Measurements from ENCODE around the gene TSPAN18.
"Not testable (repeated sequence)": the region's sequence is repeated elsewhere in the genome, so short reads cannot be mapped to it uniquely, and the experiment has no call there.

The TSPAN18 gene

GRCh38 chr11:44868455-44869421 lies 142.0 kb downstream of the TSPAN18 start:
- no peak for DNase-seq (ENCODE audit: low read depth)

GRCh38 chr11:44870181-44870580 lies 143.4 kb downstream of the TSPAN18 start:
- DNase-seq (ENCODE audit: low read depth) = no peak

DNA sequence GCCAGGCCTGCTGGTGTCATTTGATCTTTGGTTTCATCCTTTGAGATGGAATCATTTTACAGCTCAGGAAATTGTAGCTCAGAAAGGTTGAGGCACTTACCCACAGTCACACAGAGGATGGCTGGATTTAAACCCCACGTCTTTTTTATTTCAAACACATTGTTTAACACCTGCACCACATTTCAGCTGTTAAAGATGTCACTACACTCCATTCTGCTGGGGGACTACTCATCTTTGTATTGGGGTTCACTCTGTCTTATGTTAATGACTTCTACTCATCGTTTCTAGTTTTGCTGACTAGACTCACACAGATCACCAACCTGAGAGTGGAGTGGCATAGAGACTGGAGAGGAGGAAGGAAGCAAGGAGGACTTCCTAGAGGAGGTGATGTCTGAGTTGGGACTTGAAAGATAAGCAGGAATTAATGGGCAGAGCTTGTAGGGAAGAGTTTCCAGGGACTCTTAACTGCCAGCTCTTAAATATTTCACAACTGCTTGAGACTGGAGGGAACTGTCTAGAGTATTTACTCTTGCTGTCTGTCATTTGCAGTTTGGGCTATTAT lies 143.9 kb downstream of the TSPAN18 start:
- DNase-seq (ENCODE audit: low read depth) = no peak

DNA sequence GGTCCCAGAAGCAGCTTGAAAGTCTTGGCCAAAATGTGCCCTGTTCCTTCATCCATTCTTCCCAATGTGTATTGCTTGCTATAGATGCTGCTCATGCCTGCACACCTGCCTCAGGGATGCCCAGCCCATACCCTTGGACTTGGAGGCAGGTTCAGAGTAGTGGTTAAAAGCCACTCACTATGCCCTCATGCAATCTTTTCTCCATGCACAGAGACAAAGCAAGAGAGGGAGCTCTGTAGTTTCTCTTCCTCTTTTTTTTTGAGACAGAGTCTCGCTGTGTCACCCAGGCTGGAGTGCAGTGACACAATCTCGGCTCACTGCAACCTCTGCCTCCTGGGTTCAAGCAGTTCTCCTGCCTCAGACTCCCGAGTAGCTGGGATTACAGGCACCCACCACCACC lies 144.9 kb downstream of the TSPAN18 start:
- not testable (repeated sequence) for DNase-seq (ENCODE audit: low read depth)

GRCh38 chr11:44872556-44872955 lies 145.8 kb downstream of the TSPAN18 start:
- no peak for DNase-seq (ENCODE audit: low read depth)

DNA sequence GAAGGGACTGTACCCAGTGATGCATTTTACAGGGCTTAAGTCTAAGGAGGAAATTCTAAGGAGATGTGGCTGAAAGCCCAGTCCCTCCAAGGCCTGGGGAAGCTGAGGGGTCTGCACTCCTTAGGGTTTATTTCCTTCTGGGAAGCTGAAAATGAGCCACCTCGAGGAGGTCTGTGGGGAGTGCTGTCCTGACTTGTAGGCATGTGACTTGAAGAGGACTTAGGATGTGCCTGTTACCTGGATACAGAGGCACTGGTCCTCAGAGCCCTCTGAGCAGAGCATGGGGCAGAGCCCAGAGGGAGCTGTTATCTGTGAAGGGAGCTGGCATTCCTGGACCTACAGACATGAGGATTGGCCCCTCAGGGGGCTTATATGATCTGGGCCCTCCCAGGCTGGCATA lies 146.8 kb downstream of the TSPAN18 start:
- no peak for DNase-seq (ENCODE audit: low read depth)

- DNase-seq (ENCODE audit: low read depth) = no peak
Observed at GRCh38 chr11:44874284-44874683, 147.5 kb downstream of the TSPAN18 start.

DNA sequence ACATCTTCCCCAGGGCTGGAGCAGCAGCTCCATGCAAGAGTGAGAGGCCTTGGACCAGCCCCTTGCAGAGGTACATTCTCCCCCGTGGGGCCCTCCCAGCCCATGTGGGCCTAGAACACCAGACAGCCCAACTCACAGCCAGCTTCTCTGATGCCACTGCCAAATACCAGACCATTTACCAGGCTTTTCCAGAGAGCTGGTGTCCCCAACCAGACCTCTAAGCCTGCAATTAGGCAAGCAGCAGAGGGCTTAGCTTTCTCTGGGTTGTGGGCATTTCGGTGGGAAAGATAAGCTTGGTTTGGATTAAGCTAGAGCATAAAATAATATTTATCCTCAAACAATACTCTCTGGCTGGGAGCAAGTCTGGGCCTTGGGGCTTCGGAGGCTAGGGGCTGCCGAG lies 148.3 kb downstream of the TSPAN18 start:
- no peak for DNase-seq (ENCODE audit: low read depth)

DNA sequence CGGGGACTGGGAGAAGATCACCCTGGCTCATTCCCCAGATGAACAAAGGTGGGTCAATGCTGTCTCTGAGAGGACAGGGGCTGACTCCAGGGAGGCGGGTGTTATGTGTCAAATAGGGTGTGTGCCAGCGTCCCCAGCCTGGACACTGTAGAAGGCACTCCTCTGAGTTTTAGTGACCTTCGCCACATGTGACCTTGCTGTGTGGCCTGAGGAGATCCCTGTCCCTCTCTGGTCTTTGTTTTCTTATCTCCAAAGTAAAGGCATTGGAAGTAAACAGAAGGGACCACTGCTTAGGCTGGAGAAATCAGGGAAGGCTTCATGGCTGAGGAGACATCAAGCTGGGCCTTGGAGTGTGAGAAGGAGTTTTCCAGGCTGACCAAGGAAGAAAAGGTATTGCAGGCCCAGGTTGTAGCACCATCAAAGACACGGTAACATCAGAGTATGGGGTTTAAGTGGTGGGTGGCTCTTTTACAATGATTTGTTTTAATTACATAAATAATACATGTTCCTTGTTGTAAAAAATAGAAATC lies 149.5 kb downstream of the TSPAN18 start:
- DNase-seq (ENCODE audit: low read depth) = no peak

GRCh38 chr11:44876906-44877305 lies 150.1 kb downstream of the TSPAN18 start:
- no peak for DNase-seq (ENCODE audit: low read depth)

- no peak for DNase-seq (ENCODE audit: low read depth)
Observed at GRCh38 chr11:44877571-44878497, 151.1 kb downstream of the TSPAN18 start.

DNA sequence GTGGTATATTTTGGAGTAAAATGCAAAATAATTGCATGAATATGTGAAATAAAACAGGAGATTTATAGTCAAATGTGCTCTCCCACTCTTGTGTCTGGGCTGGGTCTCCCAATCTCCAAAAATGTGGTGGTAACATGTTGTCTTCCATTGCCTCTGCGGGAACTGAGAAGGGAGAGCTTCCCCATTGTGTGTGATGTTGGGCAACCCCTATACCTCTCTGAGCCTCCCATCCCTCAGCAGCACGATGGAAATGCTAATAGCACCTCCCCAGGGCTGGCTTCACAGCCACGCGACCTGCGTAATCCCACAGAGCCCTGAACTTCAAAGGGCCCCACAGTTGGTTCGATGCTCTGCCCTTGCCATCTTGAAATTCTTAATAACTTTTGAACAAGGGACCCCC lies 151.9 kb downstream of the TSPAN18 start:
- no peak for DNase-seq (ENCODE audit: low read depth)

GRCh38 chr11:44879432-44879831 lies 152.7 kb downstream of the TSPAN18 start:
- no peak for DNase-seq (ENCODE audit: low read depth)

GRCh38 chr11:44880511-44880910 lies 153.7 kb downstream of the TSPAN18 start:
- DNase-seq (ENCODE audit: low read depth) = no peak

DNA sequence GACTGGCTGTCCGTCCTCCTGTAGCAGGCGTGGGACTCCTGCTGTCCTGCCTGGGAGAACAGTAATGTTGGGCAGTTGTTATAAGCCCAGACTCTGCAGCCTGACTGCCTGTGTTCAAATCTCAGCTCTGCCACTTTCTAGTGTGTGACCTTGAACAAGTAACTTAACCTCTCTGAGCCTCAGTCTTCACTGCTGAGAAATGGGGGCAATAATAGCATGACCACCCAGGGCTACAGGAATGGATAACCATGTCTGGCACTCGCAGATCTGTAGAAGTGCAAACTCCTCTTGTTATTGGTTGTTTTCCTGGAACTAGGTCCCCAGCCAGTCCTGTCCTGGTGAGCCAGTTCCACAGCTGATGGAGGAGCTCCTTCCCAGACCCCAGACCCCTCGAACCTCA lies 154.2 kb downstream of the TSPAN18 start:
- DNase-seq (ENCODE audit: low read depth) = no peak

DNA sequence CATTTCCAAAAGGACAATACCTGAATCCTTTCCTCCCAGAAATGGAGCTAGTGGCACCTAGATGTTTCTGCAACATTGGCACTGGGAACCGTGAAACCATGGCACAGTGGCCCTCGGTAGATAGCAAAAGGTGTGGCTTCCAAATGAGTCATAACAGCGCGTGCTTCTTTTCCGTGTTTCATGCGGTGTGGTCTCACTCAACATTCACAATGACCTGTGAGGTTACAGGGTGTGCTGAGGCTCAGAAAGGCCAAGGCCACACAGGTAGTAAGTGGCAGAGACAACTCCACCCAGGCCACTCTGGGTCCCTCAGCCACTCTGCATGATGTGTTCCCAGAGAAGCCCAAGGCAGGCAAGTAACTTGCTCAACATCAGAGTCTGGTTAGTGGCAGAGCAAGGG lies 156.5 kb downstream of the TSPAN18 start:
- no peak for DNase-seq (ENCODE audit: low read depth)

- no peak for DNase-seq (ENCODE audit: low read depth)
Observed at GRCh38 chr11:44884056-44884455, 157.3 kb downstream of the TSPAN18 start.

DNA sequence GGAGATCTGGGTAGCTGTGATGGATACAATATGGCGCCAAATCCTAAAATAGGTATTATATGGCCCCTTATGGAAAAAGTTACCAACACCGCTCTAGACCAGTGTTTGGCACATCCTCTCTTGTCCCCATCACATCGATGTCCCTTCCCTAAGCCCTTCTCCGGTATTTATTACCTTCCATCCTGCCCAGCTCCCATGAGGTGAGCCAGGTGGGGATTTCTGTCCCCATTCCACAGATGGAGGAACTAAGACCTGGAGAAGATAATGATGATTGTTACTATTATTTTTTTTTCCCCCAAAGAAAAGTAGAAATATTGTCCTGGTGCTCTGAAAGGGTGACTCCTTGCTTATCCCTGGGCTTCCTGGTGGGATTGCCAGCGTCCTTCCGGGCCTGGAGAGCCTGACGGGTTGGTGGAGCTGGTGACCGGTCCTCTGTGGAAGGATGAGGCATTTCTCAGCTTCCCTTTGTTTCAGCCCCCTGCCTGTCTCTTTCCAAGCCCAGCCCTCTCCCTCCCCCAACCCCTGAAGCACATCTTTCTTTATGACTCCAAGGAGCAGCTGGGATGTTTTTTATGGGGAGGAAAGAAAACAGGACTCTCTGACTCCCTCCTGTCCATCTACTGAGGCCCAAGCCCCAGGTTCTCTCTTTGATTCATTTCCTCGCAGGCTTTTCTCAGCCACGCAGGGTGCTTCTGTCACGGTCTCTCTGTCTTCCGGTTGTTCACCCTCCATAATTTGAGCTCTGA lies 158.5 kb downstream of the TSPAN18 start:
- no peak for DNase-seq (ENCODE audit: low read depth)

- no peak for DNase-seq (ENCODE audit: low read depth)
Observed at GRCh38 chr11:44885919-44886789, 159.4 kb downstream of the TSPAN18 start.

DNA sequence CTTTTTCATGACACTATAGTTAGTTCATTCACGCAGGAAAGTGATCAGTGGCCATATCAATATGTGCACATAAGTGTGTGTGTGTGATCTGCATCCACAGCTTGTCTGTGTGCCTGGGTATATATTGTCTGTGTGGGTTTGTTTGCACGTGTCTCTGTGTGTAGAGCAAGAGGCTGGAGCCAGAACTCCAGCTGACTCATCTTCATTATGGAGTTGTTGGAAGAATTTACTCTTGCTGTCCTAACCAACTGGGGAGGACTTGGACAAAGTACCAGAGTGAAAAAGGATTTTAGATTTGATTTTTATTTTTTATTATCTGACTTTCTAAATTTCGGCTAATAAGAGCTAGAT lies 160.0 kb downstream of the TSPAN18 start:
- DNase-seq (ENCODE audit: low read depth) = no peak

- no peak for DNase-seq (ENCODE audit: low read depth)
Observed at GRCh38 chr11:44887636-44888035, 160.9 kb downstream of the TSPAN18 start.
